T-helper 2 cell treated with Interferon-gamma antibody and Interleukin-4, amounts not matched to agents 5 μg/mL and 100 μg/mL, for 36 hours (primary cell): ENCODE results near the gene AGO3.

Source experiments
- DNase-seq: peaks from one replicate; pipeline ENCODE4 v3.0.0; 2021; ENCODE audit warnings: low spot score
- H3K27ac Mint-ChIP-seq: one replicate; pipeline ENCODE4 v1.8.0; 2021; ENCODE audit warnings: mild to moderate bottlenecking, mixed read lengths
- H3K27me3 Mint-ChIP-seq: one replicate; pipeline ENCODE4 v1.8.0; 2021; ENCODE audit warnings: low read depth, mixed read lengths
- H3K36me3 Mint-ChIP-seq: one replicate; pipeline ENCODE4 v1.8.0; 2021; ENCODE audit warnings: low read depth, mixed read lengths
- H3K4me1 Mint-ChIP-seq: one replicate; pipeline ENCODE4 v1.8.0; 2021; ENCODE audit warnings: low read depth, mixed read lengths
- H3K4me3 Mint-ChIP-seq: one replicate; pipeline ENCODE4 v1.8.0; 2022; ENCODE audit warnings: mild to moderate bottlenecking, moderate library complexity, mixed read lengths
- H3K9me3 Mint-ChIP-seq: one replicate; pipeline ENCODE4 v1.8.0; 2021; ENCODE audit warnings: mixed read lengths

AGO3 gene

DNA sequence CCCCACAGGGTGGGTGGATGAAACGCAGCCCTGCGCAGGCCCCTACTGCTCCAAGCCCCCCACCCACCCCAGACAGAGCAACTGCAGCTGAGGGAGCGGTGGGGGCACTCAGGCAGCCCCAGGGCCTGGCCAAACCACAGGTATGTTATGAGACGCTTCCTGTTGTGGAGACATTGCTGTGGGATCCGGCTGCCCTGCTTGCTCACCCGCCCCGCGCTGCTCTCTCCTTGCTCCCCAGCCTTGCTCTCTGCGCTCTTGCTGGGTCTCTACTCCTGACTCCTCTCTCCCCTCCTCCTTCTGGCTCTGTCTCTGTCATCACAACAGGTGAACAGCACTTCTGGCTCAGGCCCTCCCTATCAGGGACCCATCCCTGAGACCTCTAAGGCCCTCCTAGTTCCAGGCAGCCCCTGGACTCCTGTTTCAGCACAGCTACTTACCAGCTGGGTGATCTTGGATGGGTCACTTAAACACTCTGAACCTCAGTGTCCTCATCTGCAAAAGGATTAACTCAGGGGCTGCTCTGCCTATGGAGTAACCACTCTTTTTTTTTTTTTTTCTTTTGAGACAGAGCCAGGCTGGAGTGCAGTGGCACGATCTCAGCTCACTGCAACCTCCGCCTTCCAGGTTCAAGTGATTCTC, 178.3 kb downstream of the AGO3 start:
- Mint-ChIP-seq H3K9me3 (no peaks in the 10 kb centered on the region), H3K27me3 (no peaks in the 10 kb centered on the region), H3K4me1 (peaks cover 17% of the 10 kb centered on the region), H3K4me3 (peak overlapping the region; percentile 30), H3K36me3 (no peaks in the 10 kb centered on the region), H3K27ac (peak overlapping the region; percentile 71)
- no peak for DNase-seq

DNA sequence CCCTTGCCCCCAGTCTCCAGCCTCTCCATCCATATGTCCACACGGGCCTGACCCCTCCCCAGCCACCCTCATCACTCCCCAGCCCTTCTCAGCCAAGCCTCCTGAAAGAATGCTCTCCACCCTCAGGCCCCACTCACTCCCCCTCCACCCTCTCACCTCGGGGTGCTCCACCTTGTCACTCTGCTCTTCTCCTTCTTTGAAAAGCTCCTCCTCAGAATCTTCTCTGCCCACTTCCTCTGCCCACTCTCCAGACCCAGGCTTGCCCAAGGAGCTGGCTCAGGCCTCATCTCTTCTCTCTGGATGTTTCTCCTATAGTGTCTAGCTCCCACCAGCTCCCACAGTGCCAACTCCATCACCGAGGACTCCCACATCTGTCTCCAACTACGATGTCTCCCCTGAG, 180.2 kb downstream of the AGO3 start:
- peak overlapping the region; percentile 64 for H3K27ac Mint-ChIP-seq
- no peaks in the 10 kb centered on the region for H3K27me3 Mint-ChIP-seq
- no peak overlapping the region for H3K4me3 Mint-ChIP-seq
- H3K4me1 Mint-ChIP-seq = peaks cover 17% of the 10 kb centered on the region
- no peaks in the 10 kb centered on the region for H3K36me3 Mint-ChIP-seq
- no peaks in the 10 kb centered on the region for H3K9me3 Mint-ChIP-seq
- DNase-seq = no peak

GRCh38 chr1:36112823-36113222, 181.9 kb downstream of the AGO3 start:
- Mint-ChIP-seq H3K4me1 (peaks cover 17% of the 10 kb centered on the region), H3K27ac (no peak overlapping the region), H3K36me3 (no peaks in the 10 kb centered on the region), H3K27me3 (peaks cover 2% of the 10 kb centered on the region), H3K9me3 (no peaks in the 10 kb centered on the region), H3K4me3 (no peak overlapping the region)
- DNase-seq = no peak

- Mint-ChIP-seq H3K36me3 (no peaks in the 10 kb centered on the region), H3K4me1 (peaks cover 9% of the 10 kb centered on the region), H3K27ac (no peak overlapping the region), H3K9me3 (no peaks in the 10 kb centered on the region), H3K27me3 (peaks cover 2% of the 10 kb centered on the region), H3K4me3 (no peak overlapping the region)
- no peak for DNase-seq
Observed at GRCh38 chr1:36114371-36114770, 183.5 kb downstream of the AGO3 start.

DNA sequence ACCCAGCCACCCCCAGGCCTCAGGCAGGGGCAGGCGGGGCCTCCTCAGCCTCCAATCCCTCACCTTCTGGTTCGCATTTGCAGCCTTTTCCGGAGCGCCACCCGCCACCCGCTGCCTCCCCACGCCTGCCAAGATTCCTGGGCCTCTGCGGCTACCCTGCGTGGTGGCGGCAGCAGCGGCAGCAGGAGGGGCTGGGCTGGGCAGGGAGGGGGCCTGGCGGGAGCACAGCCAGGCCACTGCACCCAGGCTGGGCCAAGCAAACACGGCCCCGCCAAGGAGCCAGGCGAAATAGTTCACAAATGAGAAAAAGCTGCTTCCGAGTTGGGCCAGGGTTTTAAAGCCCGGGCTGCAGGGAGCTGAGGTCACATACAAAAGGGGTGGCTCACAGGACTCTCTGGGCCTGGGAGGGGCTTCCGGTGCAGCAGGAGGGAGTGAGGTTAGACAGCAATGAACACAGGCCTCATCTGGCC, 184.3 kb downstream of the AGO3 start:
- Mint-ChIP-seq H3K4me3 (no peak overlapping the region), H3K27ac (no peak overlapping the region), H3K27me3 (peaks cover 2% of the 10 kb centered on the region), H3K9me3 (no peaks in the 10 kb centered on the region), H3K4me1 (peaks cover 7% of the 10 kb centered on the region), H3K36me3 (no peaks in the 10 kb centered on the region)
- DNase-seq = no peak

GRCh38 chr1:36115931-36116330, 185.0 kb downstream of the AGO3 start:
- no peak for DNase-seq
- Mint-ChIP-seq H3K27me3 (peaks cover 2% of the 10 kb centered on the region), H3K9me3 (no peaks in the 10 kb centered on the region), H3K4me1 (peaks cover 6% of the 10 kb centered on the region), H3K36me3 (no peaks in the 10 kb centered on the region), H3K27ac (no peak overlapping the region), H3K4me3 (no peak overlapping the region)

- Mint-ChIP-seq H3K27me3 (peaks cover 4% of the 10 kb centered on the region), H3K4me3 (no peak overlapping the region), H3K36me3 (no peaks in the 10 kb centered on the region), H3K27ac (no peak overlapping the region), H3K9me3 (no peaks in the 10 kb centered on the region), H3K4me1 (peaks cover 2% of the 10 kb centered on the region)
- DNase-seq = no peak
Observed at GRCh38 chr1:36116901-36117300, 186.0 kb downstream of the AGO3 start.

DNA sequence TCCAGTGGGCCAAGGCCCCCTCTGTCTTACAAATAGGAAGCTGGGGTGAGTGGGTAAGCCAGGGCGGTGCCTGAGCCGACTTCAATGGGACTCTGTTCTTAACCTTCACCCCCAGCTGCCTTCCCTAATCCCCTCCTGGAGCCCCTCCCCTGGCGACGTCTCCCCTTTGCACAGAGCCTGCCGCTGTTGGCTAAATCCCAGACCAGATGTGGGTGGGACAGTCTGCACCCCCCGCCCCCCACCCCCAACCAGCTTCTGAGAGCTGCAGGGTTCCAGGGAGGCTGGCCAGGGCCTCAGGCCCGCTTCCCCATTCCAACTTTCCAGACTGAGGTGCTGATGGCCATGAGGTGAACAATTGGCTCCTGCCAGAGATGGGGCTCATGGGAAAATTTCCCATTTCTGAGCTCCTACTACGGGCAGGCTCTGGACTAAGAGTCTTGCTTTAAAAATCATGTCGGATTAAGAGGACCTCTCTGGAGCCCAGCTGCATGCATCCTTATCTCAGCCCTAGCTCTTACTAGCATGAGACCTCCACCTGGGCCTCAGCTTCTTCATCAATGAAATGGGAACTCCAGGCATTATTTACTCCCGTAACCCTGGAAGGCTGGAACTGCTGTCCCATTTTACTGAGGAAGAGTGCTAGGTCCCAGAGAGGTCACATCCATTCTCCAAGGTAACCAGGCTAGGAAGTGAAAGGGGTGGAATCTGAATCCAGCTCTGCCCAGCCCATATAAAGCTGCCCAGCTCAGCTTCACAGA, 187.7 kb downstream of the AGO3 start:
- no peaks in the 10 kb centered on the region for H3K36me3 Mint-ChIP-seq
- no peaks in the 10 kb centered on the region for H3K9me3 Mint-ChIP-seq
- peaks cover 22% of the 10 kb centered on the region for H3K27me3 Mint-ChIP-seq
- DNase-seq = no peak
- H3K4me1 Mint-ChIP-seq = peaks cover 9% of the 10 kb centered on the region
- H3K4me3 Mint-ChIP-seq = no peak overlapping the region
- H3K27ac Mint-ChIP-seq = no peak overlapping the region

DNA sequence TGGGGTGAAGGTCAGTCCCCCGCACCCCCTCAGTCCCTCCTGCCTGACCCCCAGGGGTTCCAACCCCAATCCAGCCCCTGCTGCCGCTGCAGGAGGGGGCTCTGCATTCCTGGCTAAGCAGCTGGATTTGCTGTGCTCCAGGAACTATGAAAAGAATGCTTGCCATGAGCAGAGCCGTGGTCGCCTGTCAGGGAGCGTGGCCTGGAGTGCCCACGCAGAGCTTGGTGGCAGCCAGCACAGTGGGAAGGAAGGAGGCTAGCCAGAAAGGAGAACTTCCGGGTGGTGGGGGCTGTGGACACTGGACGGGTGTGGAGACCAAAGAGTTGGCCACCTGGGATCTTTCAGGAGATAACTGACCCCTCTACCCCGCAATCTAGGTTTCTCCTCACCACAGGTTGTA, 188.6 kb downstream of the AGO3 start:
- Mint-ChIP-seq H3K27me3 (peaks cover 29% of the 10 kb centered on the region), H3K27ac (no peak overlapping the region), H3K4me1 (peaks cover 9% of the 10 kb centered on the region), H3K4me3 (no peak overlapping the region), H3K9me3 (no peaks in the 10 kb centered on the region), H3K36me3 (no peaks in the 10 kb centered on the region)
- no peak for DNase-seq
